K562 (cell line): ENCODE data around the gene ADAM15. TPM values are rescaled to one million over a fixed set of nuclear protein-coding genes. Genes with fewer than 3 reads are reported as not detected.

ENCODE experiments used
- C11orf30 ChIP-seq: fragments of 450-650 bp; IDR thresholded peaks from 2 replicates; pipeline ENCODE4 v1.6.1; 2016; ENCODE audit warnings: low read depth, mild to moderate bottlenecking
- CTBP1 ChIP-seq: fragments of 450-650 bp; IDR thresholded peaks from 2 replicates; pipeline ENCODE4 v1.6.1; 2016; ENCODE audit warnings: borderline replicate concordance
- DEAF1 ChIP-seq: fragments of 450-650 bp; formaldehyde crosslinking; IDR thresholded peaks from 2 replicates; pipeline ENCODE4 v1.4.0; 2020; ENCODE audit warnings: mild to moderate bottlenecking, moderate library complexity
- EZH2 ChIP-seq: IDR thresholded peaks from 2 replicates; pipeline ENCODE4 v1.6.1; 2012; ENCODE audit warnings: low read depth, mild to moderate bottlenecking, inconsistent platforms, low read length, borderline replicate concordance
- FOXM1 ChIP-seq, 2 experiments: fragments of 450-650 bp in 1 of 2; sonication (generic) in 1 of 2; formaldehyde crosslinking in 1 of 2; IDR thresholded peaks; 2 replicates each; pipeline versions ENCODE4 v1.6.1 to v1.9.0; 2017 to 2022; ENCODE audit warnings: low read depth in 2 of 2, mild to moderate bottlenecking in 2 of 2, missing genetic modification reagents in 1 of 2, moderate library complexity in 1 of 2
- HSF4 ChIP-seq: fragments of 250-450 bp; sonication (Bioruptor Pico); IDR thresholded peaks from 2 replicates; pipeline ENCODE4 v2.1.2; 2022; ENCODE audit warnings: mild to moderate bottlenecking, moderate library complexity, borderline replicate concordance
- IRF2 ChIP-seq: sonication (generic); formaldehyde crosslinking; IDR thresholded peaks from 2 replicates; pipeline ENCODE4 v1.8.1; 2022; ENCODE audit warnings: mild to moderate bottlenecking, missing genetic modification reagents
- PTRF ChIP-seq: fragments of 450-650 bp; IDR thresholded peaks from 2 replicates; pipeline ENCODE4 v1.6.1; 2016; ENCODE audit warnings: mild to moderate bottlenecking, missing genetic modification characterization, missing compliant biosample characterization
- SMC3 ChIP-seq: conservative IDR thresholded peaks from 2 replicates; pipeline ENCODE4 v1.6.1; 2011; ENCODE audit warnings: low read depth, low read length, improper control_type of control experiment; ENCODE audit not compliant: insufficient read depth
- SREBF2 ChIP-seq: sonication (generic); formaldehyde crosslinking; IDR thresholded peaks from 2 replicates; pipeline ENCODE4 v1.4.0; 2020; ENCODE audit warnings: mild to moderate bottlenecking, missing genetic modification reagents
- STAG1 ChIP-seq: sonication (generic); formaldehyde crosslinking; IDR thresholded peaks from 2 replicates; pipeline ENCODE4 v1.5.0; 2020; ENCODE audit warnings: missing genetic modification reagents, borderline replicate concordance
- ZNF57 ChIP-seq: fragments of 450-650 bp; formaldehyde crosslinking; IDR thresholded peaks from 2 replicates; pipeline ENCODE4 v1.4.0; 2020; ENCODE audit warnings: mild to moderate bottlenecking, moderate library complexity
- polyA plus RNA-seq, 8 experiments: library from polyadenylated mRNA; depleted of rRNA in 4 of 8; stranded (reverse) in 5 of 8; unstranded in 3 of 8; fragments of >200 nt; fragmentation: Nextera tagmentation in 2 of 8; fragmentation: Illumina TruSeq in 1 of 8; extraction: Ambion mirVana in 2 of 8; extraction: Trizol in 1 of 8; gene quantifications; 2 replicates each; pipeline versions ENCODE4 v1.2.1 to v1.2.3, GENCODE V29; 2011 to 2014; ENCODE audit warnings: inconsistent platforms in 1 of 8, missing spikeins in 1 of 8
- total RNA-seq, 7 experiments: library from RNA; depleted of rRNA in 6 of 7; stranded (reverse); fragments of >200 nt in 6 of 7; fragmentation: Illumina TruSeq in 2 of 7; extraction: Trizol in 2 of 7; gene quantifications; 2 replicates each; pipeline versions ENCODE4 v1.2.1 to v1.2.3, GENCODE V29; 2011 to 2021; ENCODE audit warnings: low replicate concordance in 1 of 7
- TF ChIP-seq, protein P1 (sequence below): sonication (generic); formaldehyde crosslinking; IDR thresholded peaks from 2 replicates; pipeline ENCODE4 v1.8.0; 2022; ENCODE audit warnings: mild to moderate bottlenecking, missing genetic modification reagents, borderline replicate concordance
- TF ChIP-seq, protein P2 (sequence below): IDR thresholded peaks from 3 replicates; pipeline ENCODE4 v1.6.1; 2011; ENCODE audit warnings: borderline replicate concordance, mild to moderate bottlenecking, moderate library complexity; ENCODE audit not compliant: insufficient read length; ENCODE audit errors: extremely low read depth

The ADAM15 gene
- total and polyA plus RNA-seq, 9 of the 15 experiments (the other 6 are each of a cell fraction or from before 2014, with no cell fraction given) = 0.69 to 72.3 (median 32.8) TPM

- TF ChIP-seq, protein P1, sequence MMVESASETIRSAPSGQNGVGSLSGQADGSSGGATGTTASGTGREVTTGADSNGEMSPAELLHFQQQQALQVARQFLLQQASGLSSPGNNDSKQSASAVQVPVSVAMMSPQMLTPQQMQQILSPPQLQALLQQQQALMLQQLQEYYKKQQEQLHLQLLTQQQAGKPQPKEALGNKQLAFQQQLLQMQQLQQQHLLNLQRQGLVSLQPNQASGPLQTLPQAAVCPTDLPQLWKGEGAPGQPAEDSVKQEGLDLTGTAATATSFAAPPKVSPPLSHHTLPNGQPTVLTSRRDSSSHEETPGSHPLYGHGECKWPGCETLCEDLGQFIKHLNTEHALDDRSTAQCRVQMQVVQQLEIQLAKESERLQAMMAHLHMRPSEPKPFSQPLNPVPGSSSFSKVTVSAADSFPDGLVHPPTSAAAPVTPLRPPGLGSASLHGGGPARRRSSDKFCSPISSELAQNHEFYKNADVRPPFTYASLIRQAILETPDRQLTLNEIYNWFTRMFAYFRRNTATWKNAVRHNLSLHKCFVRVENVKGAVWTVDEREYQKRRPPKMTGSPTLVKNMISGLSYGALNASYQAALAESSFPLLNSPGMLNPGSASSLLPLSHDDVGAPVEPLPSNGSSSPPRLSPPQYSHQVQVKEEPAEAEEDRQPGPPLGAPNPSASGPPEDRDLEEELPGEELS (CRISPR knock-in tag) = 0 out of 2 replicates have a peak, but pooled peaks have one; percentile 46
- TF ChIP-seq SMC3 (peak; percentile 33; the same call in 1 of the 2 replicates), DEAF1 (CRISPR knock-in tag) (no peak), SREBF2 (CRISPR knock-in tag) (no peak), FOXM1 (IDR thresholded peaks at IDR 0.05; ENCODE audit: low read depth) (no peak), FOXM1 (CRISPR knock-in tag; IDR thresholded peaks at IDR 0.05; ENCODE audit: low read depth) (0 out of 2 replicates have a peak, but pooled peaks have one; percentile 71), EZH2 (no peak), PTRF (tag) (no peak), CTBP1 (no peak), HSF4 (no peak), C11orf30 (no peak), ZNF57 (no peak), STAG1 (CRISPR knock-in tag) (0 out of 2 replicates have a peak, but pooled peaks have one; percentile 21), IRF2 (CRISPR knock-in tag) (no peak)
- TF ChIP-seq, protein P2, sequence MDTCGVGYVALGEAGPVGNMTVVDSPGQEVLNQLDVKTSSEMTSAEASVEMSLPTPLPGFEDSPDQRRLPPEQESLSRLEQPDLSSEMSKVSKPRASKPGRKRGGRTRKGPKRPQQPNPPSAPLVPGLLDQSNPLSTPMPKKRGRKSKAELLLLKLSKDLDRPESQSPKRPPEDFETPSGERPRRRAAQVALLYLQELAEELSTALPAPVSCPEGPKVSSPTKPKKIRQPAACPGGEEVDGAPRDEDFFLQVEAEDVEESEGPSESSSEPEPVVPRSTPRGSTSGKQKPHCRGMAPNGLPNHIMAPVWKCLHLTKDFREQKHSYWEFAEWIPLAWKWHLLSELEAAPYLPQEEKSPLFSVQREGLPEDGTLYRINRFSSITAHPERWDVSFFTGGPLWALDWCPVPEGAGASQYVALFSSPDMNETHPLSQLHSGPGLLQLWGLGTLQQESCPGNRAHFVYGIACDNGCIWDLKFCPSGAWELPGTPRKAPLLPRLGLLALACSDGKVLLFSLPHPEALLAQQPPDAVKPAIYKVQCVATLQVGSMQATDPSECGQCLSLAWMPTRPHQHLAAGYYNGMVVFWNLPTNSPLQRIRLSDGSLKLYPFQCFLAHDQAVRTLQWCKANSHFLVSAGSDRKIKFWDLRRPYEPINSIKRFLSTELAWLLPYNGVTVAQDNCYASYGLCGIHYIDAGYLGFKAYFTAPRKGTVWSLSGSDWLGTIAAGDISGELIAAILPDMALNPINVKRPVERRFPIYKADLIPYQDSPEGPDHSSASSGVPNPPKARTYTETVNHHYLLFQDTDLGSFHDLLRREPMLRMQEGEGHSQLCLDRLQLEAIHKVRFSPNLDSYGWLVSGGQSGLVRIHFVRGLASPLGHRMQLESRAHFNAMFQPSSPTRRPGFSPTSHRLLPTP = no peak
These were observed 33.0 kb downstream of the ADAM15 start (continued) for GRCh38 chr1:155083865-155084721.
